ENCODE data around the gene SLC8A1.

Gene SLC8A1

GRCh38 chr2:40166006-40166405 lies 285.9 kb downstream of the SLC8A1 start:
- DNase-seq (ENCODE audit: low read depth in 2 of 3, low spot score in 1 of 3), result no peak

GRCh38 chr2:40165509-40165844 lies 286.4 kb downstream of the SLC8A1 start:
- DNase-seq (ENCODE audit: low read depth in 2 of 3, low spot score in 1 of 3), result no peak

- DNase-seq (ENCODE audit: low read depth in 2 of 3, low spot score in 1 of 3), result no peak
These were observed 287.0 kb downstream of the SLC8A1 start for GRCh38 chr2:40164736-40165508.

- no peak for DNase-seq (ENCODE audit: low read depth in 2 of 3, low spot score in 1 of 3)
These were observed 289.9 kb downstream of the SLC8A1 start for GRCh38 chr2:40161986-40162385.

GRCh38 chr2:40160751-40161218 lies 291.1 kb downstream of the SLC8A1 start:
- no peak for DNase-seq (ENCODE audit: low read depth in 2 of 3, low spot score in 1 of 3)

GRCh38 chr2:40159333-40159732 lies 292.6 kb downstream of the SLC8A1 start:
- no peak for DNase-seq (ENCODE audit: low read depth in 2 of 3, low spot score in 1 of 3)

GRCh38 chr2:40158781-40159180 lies 293.1 kb downstream of the SLC8A1 start:
- no peak for DNase-seq (ENCODE audit: low read depth in 2 of 3, low spot score in 1 of 3)

GRCh38 chr2:40155728-40156127 lies 296.2 kb downstream of the SLC8A1 start:
- DNase-seq (ENCODE audit: low read depth in 2 of 3, low spot score in 1 of 3), result no peak

GRCh38 chr2:40150266-40150665 lies 301.6 kb downstream of the SLC8A1 start:
- no peak for DNase-seq (ENCODE audit: low read depth in 2 of 3, low spot score in 1 of 3)

GRCh38 chr2:40148334-40148733 lies 303.6 kb downstream of the SLC8A1 start:
- DNase-seq (ENCODE audit: low read depth in 2 of 3, low spot score in 1 of 3), result no peak

GRCh38 chr2:40147360-40147759 lies 304.5 kb downstream of the SLC8A1 start:
- no peak for DNase-seq (ENCODE audit: low read depth in 2 of 3, low spot score in 1 of 3)

GRCh38 chr2:40144022-40144421 lies 307.9 kb downstream of the SLC8A1 start:
- no peak for DNase-seq (ENCODE audit: low read depth in 2 of 3, low spot score in 1 of 3)

- DNase-seq (ENCODE audit: low read depth in 2 of 3, low spot score in 1 of 3), result no peak
These were observed 313.6 kb downstream of the SLC8A1 start for GRCh38 chr2:40138314-40138713.

- DNase-seq (ENCODE audit: low read depth in 2 of 3, low spot score in 1 of 3), result no peak
These were observed 320.7 kb downstream of the SLC8A1 start for GRCh38 chr2:40131081-40131704.

- no peak for DNase-seq (ENCODE audit: low read depth in 2 of 3, low spot score in 1 of 3)
These were observed 321.5 kb downstream of the SLC8A1 start for GRCh38 chr2:40130251-40130994.

GRCh38 chr2:40129725-40130124 lies 322.2 kb downstream of the SLC8A1 start:
- DNase-seq (ENCODE audit: low read depth in 2 of 3, low spot score in 1 of 3), result no peak

GRCh38 chr2:40128796-40129195 lies 323.1 kb downstream of the SLC8A1 start:
- DNase-seq (ENCODE audit: low read depth in 2 of 3, low spot score in 1 of 3), result no peak

- no peak for DNase-seq (ENCODE audit: low read depth in 2 of 3, low spot score in 1 of 3)
These were observed 323.9 kb downstream of the SLC8A1 start for GRCh38 chr2:40127890-40128557.

GRCh38 chr2:40127146-40127545 lies 324.7 kb downstream of the SLC8A1 start:
- no peak for DNase-seq (ENCODE audit: low read depth in 2 of 3, low spot score in 1 of 3)

- DNase-seq (ENCODE audit: low read depth in 2 of 3, low spot score in 1 of 3), result no peak
These were observed 325.9 kb downstream of the SLC8A1 start for GRCh38 chr2:40126006-40126405.

GRCh38 chr2:40123746-40124145 lies 328.1 kb downstream of the SLC8A1 start:
- no peak for DNase-seq (ENCODE audit: low read depth in 2 of 3, low spot score in 1 of 3)

GRCh38 chr2:40123326-40123725 lies 328.6 kb downstream of the SLC8A1 start:
- no peak for DNase-seq (ENCODE audit: low read depth in 2 of 3, low spot score in 1 of 3)

Measured in stimulated activated CD4-positive, alpha-beta T cell treated with anti-CD3 and anti-CD28 coated beads, Interleukin-12 subunit alpha, Interleukin-12 subunit beta, amount 100 ng/mL, for 48 hours (primary cell).